HG03103 (cell line): ENCODE data around the gene TARBP2.

Experiments
- ATAC-seq: cut with Tn5 transposase; IDR thresholded peaks from one replicate; pipeline ENCODE4 v1.9.1; 2021; ENCODE audit warnings: low read depth; ENCODE audit not compliant: unreplicated experiment

The TARBP2 gene

GRCh38 chr12:53550595-53550994 is 49.5 kb downstream of the TARBP2 start:
- ATAC-seq, result no peak

DNA sequence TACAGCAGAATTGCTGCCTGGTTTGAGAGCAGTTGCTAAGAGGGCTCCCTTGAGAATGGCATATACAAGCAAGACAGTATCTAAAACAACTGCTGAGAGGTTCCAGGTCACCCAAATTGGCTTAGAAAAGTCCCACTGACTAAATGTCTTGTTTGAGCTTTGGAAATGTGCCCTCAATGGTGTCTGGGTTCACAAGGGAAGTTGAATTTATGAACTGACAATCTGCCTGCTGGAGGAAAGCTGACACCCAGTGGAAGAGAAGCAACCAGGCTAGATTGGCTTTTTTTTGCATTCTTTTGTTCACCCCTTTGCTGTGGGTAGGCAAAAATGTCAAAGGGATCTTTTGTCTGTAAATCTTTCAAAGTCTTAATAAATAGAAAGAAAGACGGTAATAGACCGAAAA is 50.8 kb downstream of the TARBP2 start:
- ATAC-seq, result no peak

DNA sequence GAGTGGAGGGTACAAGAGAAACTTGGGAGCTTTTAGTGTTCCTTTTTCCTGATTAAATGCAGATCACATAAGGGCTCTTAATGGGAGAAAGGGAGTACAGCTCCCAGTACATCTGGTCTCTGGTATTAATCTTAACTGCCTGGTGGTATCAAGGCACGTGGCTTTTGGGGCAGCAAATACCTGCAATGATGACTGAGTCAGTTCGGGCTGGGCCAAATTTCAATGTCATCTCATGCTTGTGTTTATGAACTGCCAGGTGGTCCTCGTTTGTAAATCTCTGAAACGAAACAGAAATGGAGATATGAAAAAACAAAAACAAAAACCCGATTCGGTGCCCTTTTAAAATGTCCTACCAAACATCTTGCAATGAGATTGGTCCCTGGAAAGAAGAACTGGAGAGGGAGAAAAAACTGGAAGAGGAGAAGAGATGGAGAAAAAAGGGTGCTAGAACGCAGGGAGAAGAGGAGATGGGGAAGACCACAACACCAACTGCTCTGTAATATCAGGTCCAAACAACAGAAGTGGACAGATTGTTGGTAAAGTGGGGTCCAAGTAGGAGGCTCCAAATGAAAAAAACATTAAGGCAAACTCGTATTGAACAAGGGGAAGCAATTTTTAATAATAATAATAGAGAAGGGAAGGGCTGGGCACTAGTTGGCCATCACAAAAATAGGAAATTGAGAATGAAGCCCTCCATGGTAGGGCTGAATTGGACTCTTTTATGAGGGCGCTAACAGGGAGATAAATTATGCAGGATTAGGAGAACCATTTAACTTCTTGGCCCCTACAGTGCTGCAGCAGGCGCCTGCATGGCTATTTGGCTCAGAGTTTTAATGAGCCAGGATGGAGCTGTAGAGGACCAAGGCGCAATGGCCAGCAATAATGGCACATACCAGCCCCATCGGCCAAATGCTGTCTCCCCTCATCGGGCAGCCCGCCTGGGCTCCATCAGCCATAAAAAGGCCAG is 51.6 kb downstream of the TARBP2 start:
- ATAC-seq, result no peak
